Right ventricle myocardium inferior (tissue), 1 donor: Measurements from ENCODE around the gene MAP3K1. TPM values are rescaled to one million over a fixed set of nuclear protein-coding genes. Genes with fewer than 3 reads are reported as not detected.
"Not testable (repeated sequence)": the region's sequence is repeated elsewhere in the genome, so short reads cannot be mapped to it uniquely, and the experiment has no call there.

ENCODE experiments used
- ATAC-seq: fragments of 200-7000 bp; cut with Tn5 transposase; one replicate; pipeline ENCODE4 v1.9.1; 2020; ENCODE audit warnings: mild to moderate bottlenecking, moderate library complexity
- DNase-seq: peaks from one replicate; pipeline ENCODE4 v3.0.0; 2021; ENCODE audit errors: missing footprints
- intact Hi-C: fragments of 100-400 bp; cut with DNase I; formaldehyde crosslinking; loops from one replicate; pipeline ENCODE4 v1.11.0; 2022
- total RNA-seq: library from RNA; stranded (reverse); fragmentation: NEBNext Ultra II Directional; extraction: Animal tissue kit (Norgen Biotek cat#: 25700); gene quantifications from one replicate; pipeline ENCODE4 v1.2.1, GENCODE V29; 2021
- donor health status: DM: no; HTN: yes; CAD: no; lungs with severe emphysema.

The MAP3K1 gene
- total RNA-seq, 1 donor from 2014 or later: 6.3 TPM

DNA sequence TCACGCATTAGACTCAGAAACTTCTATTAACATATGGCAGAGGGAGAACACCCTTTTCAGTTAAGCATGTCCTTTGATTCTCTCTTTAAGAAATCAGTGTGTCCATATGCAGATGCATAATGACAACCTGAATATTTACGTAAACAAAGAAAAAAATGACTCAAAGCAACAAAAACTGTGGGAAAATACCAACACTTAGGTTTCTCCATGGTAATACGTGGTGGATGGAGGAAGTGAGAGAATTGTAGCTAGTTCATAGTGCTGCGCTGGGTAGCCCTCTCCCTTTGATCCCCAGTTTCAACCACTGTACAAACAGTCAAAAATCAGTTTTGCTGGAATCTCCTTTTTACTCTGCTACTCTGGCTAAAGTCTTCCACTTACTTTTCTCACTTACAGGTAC is 2.0 kb upstream of the MAP3K1 start:
- no peak for DNase-seq
- no peak for ATAC-seq
- intact Hi-C loops: loop anchor here (10.0 kb wide), 1 partner anchor 199 kb away; no protein-coding TSS in a partner anchor

DNA sequence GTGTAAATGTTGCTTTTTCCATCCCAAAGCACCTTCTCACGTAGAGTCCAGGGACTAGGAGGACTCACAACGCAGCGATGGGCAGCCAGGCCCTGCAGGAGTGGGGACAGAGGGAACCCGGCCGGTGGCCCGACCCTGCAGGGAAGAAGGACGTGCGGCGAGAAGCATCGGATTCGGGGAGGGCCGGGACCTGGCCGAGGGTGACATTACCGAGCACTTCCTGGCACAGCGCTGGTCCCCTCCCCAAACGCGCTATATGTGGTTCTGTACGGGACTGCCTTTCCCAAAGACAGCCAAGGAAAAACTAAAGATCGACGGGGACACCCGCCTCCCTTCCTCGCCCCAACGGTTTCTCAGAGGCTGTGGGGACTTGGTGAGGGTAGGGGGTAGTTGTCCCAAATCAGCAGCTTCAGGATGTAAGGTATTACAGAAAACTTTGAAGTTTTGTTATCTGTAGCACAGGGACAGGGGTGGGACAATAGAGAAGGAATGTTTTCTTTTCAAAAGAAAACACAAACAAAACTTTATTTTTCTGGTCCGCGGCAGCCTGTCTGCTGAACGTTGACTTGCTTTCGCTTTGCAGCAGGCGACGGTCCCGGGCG is 887 bp upstream of the MAP3K1 start:
- intact Hi-C loops: loop anchor here (2.0 to 10.0 kb wide), 2 partner anchors 200 to 334 kb away; no protein-coding TSS in a partner anchor
- DNase-seq: peak; percentile 78
- ATAC-seq: no peak

DNA sequence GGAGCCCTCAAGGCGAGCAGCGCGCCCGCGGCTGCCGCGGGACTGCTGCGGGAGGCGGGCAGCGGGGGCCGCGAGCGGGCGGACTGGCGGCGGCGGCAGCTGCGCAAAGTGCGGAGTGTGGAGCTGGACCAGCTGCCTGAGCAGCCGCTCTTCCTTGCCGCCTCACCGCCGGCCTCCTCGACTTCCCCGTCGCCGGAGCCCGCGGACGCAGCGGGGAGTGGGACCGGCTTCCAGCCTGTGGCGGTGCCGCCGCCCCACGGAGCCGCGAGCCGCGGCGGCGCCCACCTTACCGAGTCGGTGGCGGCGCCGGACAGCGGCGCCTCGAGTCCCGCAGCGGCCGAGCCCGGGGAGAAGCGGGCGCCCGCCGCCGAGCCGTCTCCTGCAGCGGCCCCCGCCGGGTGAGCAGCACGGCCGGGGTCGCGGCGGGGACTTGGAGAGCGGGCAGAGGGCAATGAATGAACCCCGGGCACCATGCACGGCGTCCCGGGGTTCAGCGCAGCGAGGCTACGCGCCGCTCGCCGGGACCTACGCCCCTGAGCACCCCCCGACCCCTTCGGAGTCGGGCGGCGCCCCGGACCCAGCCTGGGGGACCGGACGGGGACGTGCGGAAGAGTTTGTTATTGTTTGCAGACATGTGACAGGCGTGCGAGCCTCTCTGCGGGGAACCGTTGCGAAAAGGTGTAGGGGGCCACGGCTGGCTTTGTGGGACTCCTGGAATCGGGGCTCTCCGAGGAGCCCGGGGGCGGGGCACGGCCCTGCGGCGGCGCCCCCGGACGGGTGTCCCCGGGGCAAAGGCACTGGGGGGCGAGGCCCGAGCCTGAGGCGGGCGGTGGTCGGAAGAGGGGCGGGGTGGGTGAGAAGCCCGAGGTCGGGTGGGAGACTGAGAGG is 553 bp downstream of the MAP3K1 start:
- ATAC-seq (peak; percentile 34), DNase-seq (peak; percentile 84)
- intact Hi-C loops: loop anchor here (2.0 to 10.0 kb wide), 4 partner anchors 119 to 534 kb away; no protein-coding TSS in a partner anchor

DNA sequence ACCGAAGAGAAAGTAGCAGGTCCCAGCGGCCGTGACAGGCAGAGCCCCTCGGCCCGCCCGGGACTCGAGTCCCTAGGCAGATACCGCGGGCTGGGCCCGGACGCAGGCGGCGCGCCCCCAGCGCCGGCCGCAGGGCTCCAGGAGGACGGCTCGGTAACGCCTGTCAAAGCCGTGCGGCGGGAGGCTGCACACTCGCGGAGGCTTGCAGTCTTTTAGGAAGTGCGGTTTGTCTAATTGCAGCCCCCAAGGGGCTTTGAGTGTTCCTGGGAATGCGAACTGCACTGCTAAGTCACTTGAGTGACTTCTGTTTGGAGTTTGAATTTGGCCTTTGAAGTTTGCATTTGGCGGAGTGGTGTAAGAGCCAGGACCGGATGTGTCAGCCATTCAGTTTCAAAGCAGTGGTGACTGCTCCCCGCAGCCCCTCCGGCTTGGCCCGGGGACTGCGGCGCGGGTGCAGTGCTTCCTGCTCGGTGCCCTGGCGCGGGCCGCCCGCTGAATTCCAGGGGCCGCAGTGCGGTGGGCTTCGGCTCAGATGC is 1.3 kb downstream of the MAP3K1 start:
- intact Hi-C loops: loop anchor here (5.0 to 10.0 kb wide), 3 partner anchors 119 to 534 kb away; no protein-coding TSS in a partner anchor
- DNase-seq (peak; percentile 81), ATAC-seq (peak; percentile 65)

DNA sequence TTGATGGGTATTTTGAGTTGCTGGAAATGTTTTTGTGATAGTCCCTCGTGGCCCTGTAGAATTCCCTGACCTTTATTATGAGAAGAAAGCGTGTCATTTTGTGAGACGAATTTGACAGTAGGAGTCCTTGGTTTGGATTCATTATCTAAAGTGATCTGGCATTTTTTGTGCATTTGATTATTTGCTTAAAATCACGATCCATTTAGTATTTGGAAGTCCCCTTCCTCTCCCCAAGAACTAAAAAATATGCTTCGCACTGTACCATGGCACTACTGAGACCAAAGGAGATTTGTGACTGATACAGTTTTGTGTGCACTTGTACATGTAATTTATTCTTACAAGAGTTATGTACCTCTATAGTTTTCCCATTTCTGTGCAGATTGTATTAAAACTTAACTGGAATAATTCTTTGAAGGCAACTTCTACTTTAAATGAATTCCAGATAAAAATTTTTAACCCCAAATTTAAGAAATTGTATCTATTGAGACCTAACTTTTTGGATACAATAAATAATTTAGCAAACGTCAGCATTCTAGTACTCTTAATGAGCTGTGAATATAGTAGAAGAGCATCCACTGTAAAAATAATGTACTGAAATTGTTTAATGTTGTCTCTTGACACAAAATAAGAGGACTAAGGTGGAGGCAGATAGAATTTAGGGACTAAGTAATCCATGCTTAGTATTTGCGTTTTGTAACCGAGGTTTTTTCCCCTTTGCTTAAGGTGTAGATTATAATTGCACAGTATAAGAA is 2.1 kb downstream of the MAP3K1 start:
- DNase-seq (no peak), ATAC-seq (no peak)

GRCh38 chr5:56818450-56819037 is 3.2 kb downstream of the MAP3K1 start:
- DNase-seq: no peak
- ATAC-seq: no peak
- intact Hi-C loops: loop anchor here (5.0 to 10.0 kb wide), 3 partner anchors 121 to 536 kb away; no protein-coding TSS in a partner anchor

More for the DNA sequence above, 2.1 kb downstream of the MAP3K1 start:
- intact Hi-C loops: loop anchor here (5.0 to 10.0 kb wide), 3 partner anchors 120 to 535 kb away; no protein-coding TSS in a partner anchor

DNA sequence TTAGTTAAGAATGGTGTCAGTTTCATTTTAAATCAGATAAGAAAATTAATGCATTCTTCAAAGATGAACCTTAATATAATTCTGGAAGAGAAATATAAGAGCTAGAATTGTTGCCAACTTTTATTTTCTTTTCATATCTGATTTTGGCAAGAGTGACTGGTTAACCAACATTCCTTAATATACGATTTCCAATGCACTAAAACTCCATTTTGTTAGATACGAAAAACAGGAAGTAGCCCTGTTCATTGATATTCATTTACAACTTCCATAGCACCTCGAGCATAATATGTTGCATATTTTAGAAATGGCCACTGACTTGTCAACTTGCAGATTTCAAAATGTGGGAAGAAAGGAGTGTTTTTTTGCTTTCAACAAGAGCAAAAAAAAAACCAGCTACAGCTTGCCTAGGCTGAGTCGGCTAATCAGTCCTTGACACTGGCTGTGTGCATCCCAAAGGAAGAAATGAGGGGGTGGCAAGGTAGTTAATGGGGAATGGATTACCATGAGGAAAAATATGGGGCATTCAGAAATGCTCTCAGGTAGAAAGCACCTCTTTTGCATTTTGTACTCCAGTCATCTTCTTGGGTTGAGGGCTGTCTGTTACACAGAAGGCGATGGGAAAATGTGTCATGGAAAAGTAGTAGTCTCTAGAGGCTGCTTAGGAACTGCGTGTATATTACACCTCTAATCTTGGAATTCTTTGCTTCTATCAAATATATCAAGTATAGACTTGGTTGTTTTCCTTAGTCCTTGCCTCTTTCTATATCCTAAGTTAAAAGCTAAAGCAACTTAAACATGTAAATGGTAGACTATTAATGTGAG is 3.9 kb downstream of the MAP3K1 start:
- intact Hi-C loops: loop anchor here (5.0 to 10.0 kb wide), 3 partner anchors 122 to 537 kb away; no protein-coding TSS in a partner anchor
- DNase-seq (no peak), ATAC-seq (no peak)

- DNase-seq, intact Hi-C loops, ATAC-seq: not testable (repeated sequence)
Observed at GRCh38 chr5:56821868-56822267, 6.5 kb downstream of the MAP3K1 start.

GRCh38 chr5:56822981-56823380 is 7.6 kb downstream of the MAP3K1 start:
- ATAC-seq: no peak
- intact Hi-C loops: no loop called here
- no peak for DNase-seq

DNA sequence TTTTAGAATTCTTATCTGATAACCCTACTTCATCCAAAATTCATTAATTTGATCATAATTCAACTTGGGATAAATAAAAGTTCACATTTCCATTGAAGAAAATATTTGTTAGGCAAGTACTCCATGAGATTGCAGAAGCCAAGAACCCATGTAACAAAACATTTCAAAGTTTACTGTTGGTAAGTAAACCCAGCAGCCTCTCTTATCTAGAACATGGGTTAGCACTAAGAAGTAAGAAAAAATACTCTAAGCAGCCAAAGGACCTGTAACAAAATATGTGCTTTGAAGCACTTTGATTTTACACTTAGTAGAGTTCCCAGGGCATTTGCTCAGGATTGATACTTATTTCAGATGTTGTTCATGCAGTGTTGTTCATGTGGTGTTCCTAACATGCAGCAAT is 8.7 kb downstream of the MAP3K1 start:
- no peak for DNase-seq

DNA sequence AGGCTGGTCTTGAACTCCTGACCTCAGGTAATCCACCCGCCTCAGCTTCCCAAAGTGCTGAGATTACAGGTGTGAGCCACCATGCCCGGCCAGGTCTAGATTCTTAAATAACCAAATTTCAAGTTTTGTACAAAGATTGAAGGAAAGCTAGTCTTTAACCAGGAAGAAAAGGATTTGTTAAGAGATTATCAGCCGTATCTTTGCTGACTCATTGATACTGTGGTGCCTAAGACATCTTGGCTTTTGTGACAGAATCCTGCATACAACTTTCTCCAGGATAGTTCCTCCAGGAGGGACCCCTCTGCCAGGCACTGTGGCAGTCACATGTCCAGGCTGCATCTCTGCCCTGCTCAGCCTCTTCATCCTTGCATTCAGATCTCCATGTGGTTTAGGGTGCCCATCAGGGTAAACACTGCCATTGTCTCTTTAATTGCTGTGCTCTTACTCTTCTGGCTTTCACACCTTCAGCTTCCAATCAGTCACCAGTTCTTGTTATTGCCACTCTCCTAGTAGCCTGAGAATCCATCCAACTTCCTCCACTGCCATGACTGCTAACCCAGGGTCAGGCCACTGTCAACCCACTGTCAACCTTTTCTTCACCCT is 10.0 kb downstream of the MAP3K1 start:
- ATAC-seq (no peak), DNase-seq (no peak)
- intact Hi-C loops: no loop called here

More for the DNA sequence above, 8.7 kb downstream of the MAP3K1 start:
- no peak for ATAC-seq
- intact Hi-C loops: no loop called here

DNA sequence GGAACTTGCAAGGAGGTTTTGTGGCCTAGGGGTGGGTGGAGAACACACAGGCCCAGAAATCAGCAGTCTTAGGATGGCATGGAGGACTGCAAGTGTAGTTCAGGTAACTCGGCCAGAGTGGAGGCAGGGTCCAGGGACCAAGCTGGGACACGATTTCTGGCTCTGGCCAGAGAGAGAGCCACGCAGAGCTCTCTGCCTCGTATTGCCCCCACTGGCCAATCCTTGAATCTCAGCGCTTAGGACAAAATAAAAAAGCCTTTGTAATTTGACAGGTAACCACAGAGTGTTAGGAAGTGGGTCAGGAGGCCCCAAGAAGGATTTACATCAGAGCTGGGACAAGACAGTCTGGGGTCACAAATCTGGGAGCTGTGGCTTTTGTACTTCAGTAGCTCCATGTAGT is 11.7 kb downstream of the MAP3K1 start:
- no peak for ATAC-seq
- DNase-seq: no peak
- intact Hi-C loops: no loop called here

GRCh38 chr5:56827924-56828323 is 12.6 kb downstream of the MAP3K1 start:
- ATAC-seq (no peak), DNase-seq (no peak)
- intact Hi-C loops: no loop called here

GRCh38 chr5:56829137-56829908 is 14.0 kb downstream of the MAP3K1 start:
- intact Hi-C loops: no loop called here
- no peak for ATAC-seq
- no peak for DNase-seq

GRCh38 chr5:56831773-56832172 is 16.4 kb downstream of the MAP3K1 start:
- intact Hi-C loops: loop anchor here (10.0 kb wide), 1 partner anchor 897 kb away; no protein-coding TSS in a partner anchor
- ATAC-seq (no peak), DNase-seq (no peak)

DNA sequence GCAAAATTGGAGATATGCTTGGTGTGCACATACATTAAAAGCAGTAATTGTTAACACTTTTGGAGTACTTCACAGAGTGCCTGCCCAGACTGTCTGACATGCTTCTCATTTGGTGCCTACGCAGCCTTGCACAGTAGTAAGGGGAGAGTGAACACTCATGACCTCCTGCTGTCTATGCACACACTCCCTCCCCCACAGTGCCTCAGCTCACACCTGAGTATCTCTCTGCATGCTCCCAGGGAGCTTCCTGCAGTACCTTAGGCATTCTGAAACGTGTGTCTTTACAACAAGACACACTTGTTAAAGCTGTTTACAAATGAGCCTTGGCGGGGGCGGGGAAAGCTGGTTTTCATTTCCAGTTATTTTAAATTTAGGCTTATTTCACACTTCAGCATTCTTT is 18.0 kb downstream of the MAP3K1 start:
- DNase-seq (no peak), ATAC-seq (no peak)
- intact Hi-C loops: loop anchor here (10.0 kb wide), 1 partner anchor 899 kb away; no protein-coding TSS in a partner anchor
